ENCODE results near the gene PRKG1. TPM values are rescaled to one million over a fixed set of nuclear protein-coding genes. Genes with fewer than 3 reads are reported as not detected.

PRKG1 gene
- polyA plus RNA-seq, 3 donors = 12.9 to 15.4 (median 13.7) TPM

- DNase-seq (ENCODE audit: low read depth in 3 of 3, low spot score in 2 of 3) = no peak
Measured at GRCh38 chr10:51768886-51769465, 694.7 kb downstream of the PRKG1 start.

- no peak for DNase-seq (ENCODE audit: low read depth in 3 of 3, low spot score in 2 of 3)
Measured at GRCh38 chr10:51770709-51771108, 696.4 kb downstream of the PRKG1 start.

- DNase-seq (ENCODE audit: low read depth in 3 of 3, low spot score in 2 of 3) = no peak
Measured at GRCh38 chr10:51772387-51772786, 698.1 kb downstream of the PRKG1 start.

GRCh38 chr10:51773681-51774080, 699.4 kb downstream of the PRKG1 start:
- no peak for DNase-seq (ENCODE audit: low read depth in 3 of 3, low spot score in 2 of 3)

GRCh38 chr10:51783941-51784340, 709.7 kb downstream of the PRKG1 start:
- no peak for DNase-seq (ENCODE audit: low read depth in 3 of 3, low spot score in 2 of 3)

- DNase-seq (ENCODE audit: low read depth in 3 of 3, low spot score in 2 of 3) = no peak
Measured at GRCh38 chr10:51786016-51786683, 711.9 kb downstream of the PRKG1 start.

GRCh38 chr10:51786684-51787035, 712.4 kb downstream of the PRKG1 start:
- no peak for DNase-seq (ENCODE audit: low read depth in 3 of 3, low spot score in 2 of 3)

GRCh38 chr10:51788273-51788672, 714.0 kb downstream of the PRKG1 start:
- no peak for DNase-seq (ENCODE audit: low read depth in 3 of 3, low spot score in 2 of 3)

- DNase-seq (ENCODE audit: low read depth in 3 of 3, low spot score in 2 of 3) = no peak
Measured at GRCh38 chr10:51789118-51789517, 714.8 kb downstream of the PRKG1 start.

GRCh38 chr10:51789903-51790302, 715.6 kb downstream of the PRKG1 start:
- no peak for DNase-seq (ENCODE audit: low read depth in 3 of 3, low spot score in 2 of 3)

- no peak for DNase-seq (ENCODE audit: low read depth in 3 of 3, low spot score in 2 of 3)
Measured at GRCh38 chr10:51792678-51793077, 718.4 kb downstream of the PRKG1 start.

GRCh38 chr10:51800121-51800520, 725.8 kb downstream of the PRKG1 start:
- no peak for DNase-seq (ENCODE audit: low read depth in 3 of 3, low spot score in 2 of 3)

- no peak for DNase-seq (ENCODE audit: low read depth in 3 of 3, low spot score in 2 of 3)
Measured at GRCh38 chr10:51800725-51801424, 726.6 kb downstream of the PRKG1 start.

GRCh38 chr10:51802030-51802429, 727.7 kb downstream of the PRKG1 start:
- DNase-seq (ENCODE audit: low read depth in 3 of 3, low spot score in 2 of 3) = no peak

- DNase-seq (ENCODE audit: low read depth in 3 of 3, low spot score in 2 of 3) = no peak
Measured at GRCh38 chr10:51804866-51805265, 730.6 kb downstream of the PRKG1 start.

GRCh38 chr10:51806079-51806835, 732.0 kb downstream of the PRKG1 start:
- DNase-seq (ENCODE audit: low read depth in 3 of 3, low spot score in 2 of 3) = no peak

- DNase-seq (ENCODE audit: low read depth in 3 of 3, low spot score in 2 of 3) = no peak
Measured at GRCh38 chr10:51808187-51808586, 733.9 kb downstream of the PRKG1 start.

GRCh38 chr10:51815723-51816122, 741.4 kb downstream of the PRKG1 start:
- DNase-seq (ENCODE audit: low read depth in 3 of 3, low spot score in 2 of 3) = no peak

GRCh38 chr10:51821045-51821444, 746.8 kb downstream of the PRKG1 start:
- no peak for DNase-seq (ENCODE audit: low read depth in 3 of 3, low spot score in 2 of 3)

GRCh38 chr10:51821745-51822144, 747.5 kb downstream of the PRKG1 start:
- DNase-seq (ENCODE audit: low read depth in 3 of 3, low spot score in 2 of 3) = no peak

GRCh38 chr10:51832652-51833383, 758.5 kb downstream of the PRKG1 start:
- DNase-seq (ENCODE audit: low read depth in 3 of 3, low spot score in 2 of 3) = no peak

Measured in right renal cortex interstitium (tissue), 3 donors.